DND-41 (cell line): Measurements from ENCODE around the gene VSNL1.

Experiments
- ATAC-seq: fragments of 200-7000 bp; cut with Tn5 transposase; 3 replicates; pipeline ENCODE4 v1.9.1; 2021; ENCODE audit warnings: low read depth; ENCODE audit not compliant: insufficient read depth
- DNase-seq: peaks from one replicate; pipeline ENCODE4 v3.0.0-alpha.2; 2020
- H2AFZ ChIP-seq: 2 replicates; pipeline ENCODE4 v1.6.0; 2012; ENCODE audit warnings: low read depth, low read length
- H3K27ac ChIP-seq: 2 replicates; pipeline ENCODE4 v1.5.1; 2012; ENCODE audit warnings: low read length, inconsistent platforms
- H3K27me3 ChIP-seq: fragments of 200-600 bp; sonication (generic); 2 replicates; pipeline ENCODE4 v1.6.0; 2012; ENCODE audit warnings: low read length, mild to moderate bottlenecking, inconsistent platforms; ENCODE audit not compliant: insufficient read depth, poor library complexity
- H3K36me3 ChIP-seq: 2 replicates; pipeline ENCODE4 v1.5.1; 2012; ENCODE audit warnings: low read length, inconsistent platforms; ENCODE audit not compliant: insufficient read depth
- H3K4me1 ChIP-seq: 2 replicates; pipeline ENCODE4 v1.5.1; 2012; ENCODE audit warnings: mild to moderate bottlenecking, low read length; ENCODE audit not compliant: insufficient read depth
- H3K4me2 ChIP-seq: 2 replicates; pipeline ENCODE4 v1.6.0; 2012; ENCODE audit warnings: mild to moderate bottlenecking, moderate library complexity, low read length, inconsistent platforms; ENCODE audit not compliant: insufficient read depth
- H3K4me3 ChIP-seq, 2 experiments: fragments of 200-600 bp in 1 of 2; shearing (Covaris generic) in 1 of 2; 2 replicates each; pipeline ENCODE4 v1.5.1; 2012 to 2016; ENCODE audit warnings: inconsistent platforms in 2 of 2, low read length in 2 of 2, mild to moderate bottlenecking in 2 of 2, low read depth in 1 of 2, moderate library complexity in 1 of 2
- H3K79me2 ChIP-seq: 2 replicates; pipeline ENCODE4 v1.6.0; 2012; ENCODE audit warnings: low read length, inconsistent platforms; ENCODE audit not compliant: insufficient read depth
- H3K9ac ChIP-seq: 2 replicates; pipeline ENCODE4 v1.6.0; 2012; ENCODE audit warnings: low read depth, mild to moderate bottlenecking, inconsistent platforms, low read length, moderate library complexity
- H3K9me3 ChIP-seq: 2 replicates; pipeline ENCODE4 v1.5.1; 2012; ENCODE audit warnings: low read length, moderate library complexity, mild to moderate bottlenecking, inconsistent platforms; ENCODE audit not compliant: insufficient read depth, severe bottlenecking
- H4K20me1 ChIP-seq: 2 replicates; pipeline ENCODE4 v1.6.0; 2012; ENCODE audit warnings: low read length; ENCODE audit not compliant: insufficient read depth
- CTCF ChIP-seq: IDR thresholded peaks from 2 replicates; pipeline ENCODE4 v1.5.1; 2012; ENCODE audit warnings: borderline replicate concordance, low read length, moderate library complexity, mild to moderate bottlenecking; ENCODE audit not compliant: poor library complexity, severe bottlenecking; ENCODE audit errors: extremely low read depth
- EZH2 ChIP-seq: IDR thresholded peaks from 3 replicates; pipeline ENCODE4 v1.6.1; 2012; ENCODE audit warnings: borderline replicate concordance, low read depth, mild to moderate bottlenecking, moderate library complexity, low read length, inconsistent platforms; ENCODE audit not compliant: severe bottlenecking

VSNL1 gene

GRCh38 chr2:17506736-17507616 lies 33.5 kb upstream of the VSNL1 start:
- H3K9ac ChIP-seq = no peak overlapping the region
- ATAC-seq (no peak), DNase-seq (no peak)
- H3K27ac ChIP-seq = no peak overlapping the region
- H3K4me1 ChIP-seq = no peaks in the 10 kb centered on the region
- no peaks in the 10 kb centered on the region for H3K9me3 ChIP-seq
- H3K4me3 ChIP-seq = no peak overlapping the region
- no peaks in the 10 kb centered on the region for H3K27me3 ChIP-seq
- H2AFZ ChIP-seq = no peak overlapping the region
- no peak for TF ChIP-seq EZH2
- TF ChIP-seq CTCF = no peak
- H4K20me1 ChIP-seq = no peaks in the 10 kb centered on the region
- no peaks in the 10 kb centered on the region for H3K36me3 ChIP-seq
- H3K79me2 ChIP-seq = no peaks in the 10 kb centered on the region
- no peak overlapping the region for H3K4me2 ChIP-seq

- DNase-seq (no peak), ATAC-seq (no peak)
- Histone ChIP-seq H3K79me2 (no peaks in the 10 kb centered on the region), H4K20me1 (no peaks in the 10 kb centered on the region), H3K4me2 (no peak overlapping the region), H3K36me3 (no peaks in the 10 kb centered on the region), H3K27me3 (no peaks in the 10 kb centered on the region), H3K4me3 (no peak overlapping the region), H3K4me1 (no peaks in the 10 kb centered on the region), H3K27ac (no peak overlapping the region), H3K9me3 (no peaks in the 10 kb centered on the region), H2AFZ (no peak overlapping the region), H3K9ac (no peak overlapping the region)
- TF ChIP-seq CTCF (no peak), EZH2 (no peak)
Measured at GRCh38 chr2:17515652-17516051, 24.8 kb upstream of the VSNL1 start.

- Histone ChIP-seq H2AFZ (no peak overlapping the region), H3K27me3 (no peaks in the 10 kb centered on the region), H3K9me3 (no peaks in the 10 kb centered on the region), H3K27ac (no peak overlapping the region), H4K20me1 (no peaks in the 10 kb centered on the region), H3K4me1 (no peaks in the 10 kb centered on the region), H3K36me3 (no peaks in the 10 kb centered on the region), H3K9ac (no peak overlapping the region), H3K4me2 (no peak overlapping the region), H3K79me2 (no peaks in the 10 kb centered on the region), H3K4me3 (no peak overlapping the region)
- ATAC-seq = no peak
- TF ChIP-seq CTCF (no peak), EZH2 (no peak)
- DNase-seq = no peak
Measured at GRCh38 chr2:17517481-17518211, 22.9 kb upstream of the VSNL1 start.
